HepG2 (cell line): Measurements from ENCODE around the gene SPON1.

Source experiments
- KLF16 ChIP-seq, 2 experiments: sonication (generic) in 1 of 2; formaldehyde crosslinking in 1 of 2; IDR thresholded peaks; 2 replicates each; pipeline versions ENCODE4 v1.6.1 to v1.8.0; 2016 to 2023; ENCODE audit warnings: missing genetic modification reagents in 2 of 2, missing compliant biosample characterization in 1 of 2
- SRY ChIP-seq: sonication (generic); formaldehyde crosslinking; IDR thresholded peaks from 2 replicates; pipeline ENCODE4 v1.8.0; 2022; ENCODE audit warnings: mild to moderate bottlenecking, missing genetic modification reagents
- TCF12 ChIP-seq, 2 experiments: fragments of 450-650 bp in 1 of 2; sonication (generic) in 1 of 2; formaldehyde crosslinking in 1 of 2; IDR thresholded peaks; 2 replicates each; pipeline versions ENCODE4 v1.6.1 to v1.8.0; 2017 to 2022; ENCODE audit warnings: antibody characterized with exemption in 1 of 2, mild to moderate bottlenecking in 1 of 2, missing genetic modification reagents in 1 of 2, moderate library complexity in 1 of 2

- no peak for TF ChIP-seq SRY
- no peak for TF ChIP-seq KLF16 (CRISPR knock-in tag; IDR thresholded peaks at IDR 0.05)
- TF ChIP-seq TCF12 (IDR thresholded peaks at IDR 0.05), result no peak
- TF ChIP-seq TCF12 (CRISPR knock-in tag; IDR thresholded peaks at IDR 0.05), result no peak
Observed at GRCh38 chr11:14158393-14158792, 195.9 kb downstream of the SPON1 start.
